B cell (primary cell): ENCODE data around the gene DSC1. TPM values are rescaled to one million over a fixed set of nuclear protein-coding genes. Genes with fewer than 3 reads are reported as not detected.

Experiments
- ATAC-seq: fragments of 200-7000 bp; cut with Tn5 transposase; one replicate; pipeline ENCODE4 v1.10.0; 2021; ENCODE audit warnings: low read depth, mild to moderate bottlenecking, moderate number of reproducible peaks, moderate library complexity
- CTCF ChIA-PET: fragments of 350-600 bp; sonication (Branson Sonifier 250); formaldehyde crosslinking; loops from one replicate; lab custom pipeline; 2021; ENCODE audit warnings: antibody characterized with exemption, inconsistent platforms; lab: Charles Lee
- POLR2A ChIA-PET: fragments of 350-600 bp; sonication (Branson Sonifier 250); formaldehyde crosslinking; loops from one replicate; lab custom pipeline; 2021; ENCODE audit warnings: antibody characterized with exemption; lab: Charles Lee
- DNase-seq: peaks from one replicate; pipeline ENCODE4 v3.0.0; 2013
- H2AFZ ChIP-seq: 2 replicates; pipeline ENCODE4 v1.6.1; 2012; ENCODE audit warnings: mild to moderate bottlenecking, low read depth, low read length; ENCODE audit not compliant: insufficient read depth, poor library complexity, severe bottlenecking
- H3K27ac ChIP-seq, 2 donors: 1 replicate in 1 of 2; 2 replicates in 1 of 2; pipeline ENCODE4 v1.5.1; 2012 to 2013; ENCODE audit warnings: low read length in 2 of 2, mild to moderate bottlenecking in 2 of 2, moderate library complexity in 1 of 2
- H3K27me3 ChIP-seq, 4 experiments: fragments of 200-600 bp in 1 of 4; sonication (generic) in 1 of 4; replicated peaks in 1 of 4; 1 replicate in 2 of 4; 2 replicates in 2 of 4; pipeline versions ENCODE4 v1.6.1 to v1.7.0; 2013 to 2016; ENCODE audit warnings: low read length in 3 of 4, mild to moderate bottlenecking in 2 of 4, mixed read lengths in 1 of 4, moderate library complexity in 1 of 4; ENCODE audit not compliant: insufficient read depth in 4 of 4, control insufficient read depth in 3 of 4; ENCODE audit errors: control extremely low read depth in 1 of 4
- H3K36me3 ChIP-seq, 2 experiments: replicated peaks in 1 of 2; 1 replicate in 1 of 2; 2 replicates in 1 of 2; pipeline versions ENCODE4 v1.6.1 to v1.7.1; 2013; ENCODE audit warnings: low read length in 1 of 2; ENCODE audit not compliant: insufficient read depth in 2 of 2, control insufficient read depth in 1 of 2; ENCODE audit errors: control extremely low read depth in 1 of 2, extremely low read depth in 1 of 2
- H3K4me1 ChIP-seq, 2 donors: fragments of 200-600 bp in 1 of 2; sonication (generic) in 1 of 2; 1 replicate in 1 of 2; 2 replicates in 1 of 2; pipeline versions ENCODE4 v1.5.1 to v1.6.1; 2013 to 2017; ENCODE audit warnings: low read length in 2 of 2; ENCODE audit not compliant: control insufficient read depth in 2 of 2, insufficient read depth in 2 of 2
- H3K4me2 ChIP-seq: replicated peaks from 2 replicates; pipeline ENCODE3; 2012; ENCODE audit warnings: mild to moderate bottlenecking, low read depth, low read length; ENCODE audit not compliant: poor library complexity, severe bottlenecking
- H3K4me3 ChIP-seq, 5 experiments: fragments of 200-600 bp in 1 of 5; sonication (generic) in 1 of 5; 1 replicate in 3 of 5; 2 replicates in 2 of 5; pipeline versions ENCODE4 v1.5.1 to v1.7.0; 2011 to 2016; ENCODE audit warnings: low read length in 4 of 5, mild to moderate bottlenecking in 4 of 5, low read depth in 2 of 5, control low read depth in 1 of 5, moderate library complexity in 1 of 5; ENCODE audit not compliant: insufficient read depth in 1 of 5; ENCODE audit errors: control extremely low read depth in 1 of 5, extremely low read depth in 1 of 5
- H3K79me2 ChIP-seq: fragments of 200-600 bp; sonication (generic); one replicate; pipeline ENCODE4 v1.6.0; 2016; ENCODE audit warnings: low read length; ENCODE audit not compliant: control insufficient read depth, insufficient read depth
- H3K9ac ChIP-seq: fragments of 200-600 bp; sonication (generic); 2 replicates; pipeline ENCODE4 v1.6.1; 2017; ENCODE audit warnings: mild to moderate bottlenecking, low read length, moderate library complexity
- H3K9me3 ChIP-seq, 3 donors: one replicate each; pipeline versions ENCODE4 v1.6.1 to v1.7.1; 2013; ENCODE audit warnings: low read length in 2 of 3; ENCODE audit not compliant: control insufficient read depth in 2 of 3, insufficient read depth in 1 of 3; ENCODE audit errors: control extremely low read depth in 1 of 3
- H4K20me1 ChIP-seq: 2 replicates; pipeline ENCODE4 v1.6.0; 2012; ENCODE audit warnings: mild to moderate bottlenecking, low read length; ENCODE audit not compliant: insufficient read depth, control insufficient read depth, poor library complexity, severe bottlenecking
- H3K27ac Mint-ChIP-seq: one replicate; pipeline ENCODE4 v1.8.0; 2021; ENCODE audit warnings: mixed read lengths
- H3K27me3 Mint-ChIP-seq: one replicate; pipeline ENCODE4 v1.8.0; 2021; ENCODE audit warnings: mixed read lengths
- H3K4me1 Mint-ChIP-seq: one replicate; pipeline ENCODE4 v1.8.0; 2021; ENCODE audit warnings: mixed read lengths
- H3K4me3 Mint-ChIP-seq: one replicate; pipeline ENCODE4 v1.8.0; 2021; ENCODE audit warnings: mixed read lengths
- H3K9me3 Mint-ChIP-seq: one replicate; pipeline ENCODE4 v1.8.0; 2022; ENCODE audit warnings: mixed read lengths; ENCODE audit not compliant: insufficient read depth
- EZH2 ChIP-seq: IDR thresholded peaks from 2 replicates; pipeline ENCODE4 v1.6.1; 2012; ENCODE audit warnings: borderline replicate concordance, low read depth, mild to moderate bottlenecking, moderate library complexity, low read length; ENCODE audit not compliant: insufficient read depth, poor library complexity, severe bottlenecking
- WGBS: methylation state at CpG from one replicate; pipeline ENCODE4 v1.1.5; 2013; ENCODE audit warnings: missing lambda C conversion rate; ENCODE audit not compliant: insufficient coverage; 5-methylcytosine and 5-hydroxymethylcytosine counted together
- intact Hi-C: fragments of 100-400 bp; cut with micrococcal nuclease; formaldehyde crosslinking; loops from one replicate; pipeline ENCODE4 v1.10.0; 2022
- polyA plus RNA-seq: library from polyadenylated mRNA; depleted of rRNA; stranded (reverse); fragments of >200 nt; gene quantifications from 2 replicates; pipeline ENCODE4 v1.2.3, GENCODE V29; 2012
- total RNA-seq, 2 donors: library from RNA; stranded (reverse); fragments of 120-200 nt in 1 of 2; gene quantifications; 1 replicate in 1 of 2; 2 replicates in 1 of 2; pipeline versions ENCODE4 v1.2.3 to v1.2.4, GENCODE V29; 2013 to 2022
- TF ChIP-seq, protein P1 (sequence below): fragments of 200-600 bp; IDR thresholded peaks from one replicate; pipeline ENCODE4 v1.8.0; 2022; ENCODE audit warnings: antibody characterized with exemption, mild to moderate bottlenecking

DSC1 gene
- total and polyA plus RNA-seq, 2 donors (not counting 1 experiment from before 2014, with no cell fraction given), result not detected

DNA sequence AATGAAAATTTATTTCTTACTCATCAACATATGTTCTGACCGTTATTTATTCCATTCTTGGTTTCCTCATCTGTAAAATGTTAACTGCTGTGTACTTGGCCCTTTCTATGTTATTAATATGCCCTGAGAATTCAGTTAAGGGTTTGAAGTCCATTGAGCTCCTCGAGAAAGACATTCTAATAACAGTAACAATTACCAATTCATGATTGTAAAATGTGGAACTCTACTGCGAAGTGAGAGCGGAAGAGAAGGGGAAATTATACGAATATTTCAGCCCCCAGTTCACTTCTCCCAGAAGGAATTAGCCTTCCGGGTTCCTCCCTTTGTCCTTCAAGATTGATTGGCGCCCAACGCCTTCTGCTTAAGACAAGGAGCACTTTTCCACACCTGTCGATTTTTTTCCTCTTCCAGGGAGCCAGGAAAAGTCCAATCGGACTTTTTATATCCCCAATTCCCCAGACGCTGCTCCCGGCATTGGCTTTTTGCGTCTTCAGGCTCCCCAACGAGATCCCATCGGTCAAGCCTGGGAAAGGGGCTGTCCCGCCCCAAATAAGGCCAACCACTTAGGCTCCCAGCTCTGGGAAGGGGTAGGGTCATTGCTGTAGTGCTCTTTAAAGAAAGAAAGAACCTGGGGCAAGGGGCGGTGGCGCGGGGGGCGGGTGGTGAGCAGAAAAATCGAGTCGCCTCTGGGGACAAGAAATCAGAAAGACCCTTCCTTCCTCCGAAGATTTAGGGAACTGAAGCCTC lies 62.0 kb downstream of the DSC1 start:
- Mint-ChIP-seq H3K27ac (no peak overlapping the region), H3K4me3 (no peak overlapping the region), H3K27me3 (peaks cover 34% of the 10 kb centered on the region), H3K9me3 (no peaks in the 10 kb centered on the region), H3K4me1 (no peaks in the 10 kb centered on the region)
- Histone ChIP-seq H3K9ac (no peak overlapping the region), H3K4me2 (no peak overlapping the region), H2AFZ (no peak overlapping the region), H3K79me2 (no peaks in the 10 kb centered on the region), H3K36me3 (no peaks in the 10 kb centered on the region), H4K20me1 (no peaks in the 10 kb centered on the region), H3K4me1 (no peaks in the 10 kb centered on the region), H3K27ac (no peak overlapping the region), H3K4me3 (peak overlapping the region in 1 of 5 experiments; percentile 26), H3K9me3 (peaks cover 0 to 11% (median 0%) of the 10 kb centered on the region in 3 donors), H3K27me3 (peaks cover 0 to 13% (median 3%) of the 10 kb centered on the region in 4 experiments)
- WGBS, result 10% methylated on average over 19 of the region's 23 CpGs
- no peak for ATAC-seq
- POLR2A ChIA-PET, result no interaction called here
- intact Hi-C loops, result no loop called here
- no peak for TF ChIP-seq EZH2
- TF ChIP-seq, protein P1, sequence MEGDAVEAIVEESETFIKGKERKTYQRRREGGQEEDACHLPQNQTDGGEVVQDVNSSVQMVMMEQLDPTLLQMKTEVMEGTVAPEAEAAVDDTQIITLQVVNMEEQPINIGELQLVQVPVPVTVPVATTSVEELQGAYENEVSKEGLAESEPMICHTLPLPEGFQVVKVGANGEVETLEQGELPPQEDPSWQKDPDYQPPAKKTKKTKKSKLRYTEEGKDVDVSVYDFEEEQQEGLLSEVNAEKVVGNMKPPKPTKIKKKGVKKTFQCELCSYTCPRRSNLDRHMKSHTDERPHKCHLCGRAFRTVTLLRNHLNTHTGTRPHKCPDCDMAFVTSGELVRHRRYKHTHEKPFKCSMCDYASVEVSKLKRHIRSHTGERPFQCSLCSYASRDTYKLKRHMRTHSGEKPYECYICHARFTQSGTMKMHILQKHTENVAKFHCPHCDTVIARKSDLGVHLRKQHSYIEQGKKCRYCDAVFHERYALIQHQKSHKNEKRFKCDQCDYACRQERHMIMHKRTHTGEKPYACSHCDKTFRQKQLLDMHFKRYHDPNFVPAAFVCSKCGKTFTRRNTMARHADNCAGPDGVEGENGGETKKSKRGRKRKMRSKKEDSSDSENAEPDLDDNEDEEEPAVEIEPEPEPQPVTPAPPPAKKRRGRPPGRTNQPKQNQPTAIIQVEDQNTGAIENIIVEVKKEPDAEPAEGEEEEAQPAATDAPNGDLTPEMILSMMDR, result no peak
- CTCF ChIA-PET, result no interaction called here
- DNase-seq, result no peak

DNA sequence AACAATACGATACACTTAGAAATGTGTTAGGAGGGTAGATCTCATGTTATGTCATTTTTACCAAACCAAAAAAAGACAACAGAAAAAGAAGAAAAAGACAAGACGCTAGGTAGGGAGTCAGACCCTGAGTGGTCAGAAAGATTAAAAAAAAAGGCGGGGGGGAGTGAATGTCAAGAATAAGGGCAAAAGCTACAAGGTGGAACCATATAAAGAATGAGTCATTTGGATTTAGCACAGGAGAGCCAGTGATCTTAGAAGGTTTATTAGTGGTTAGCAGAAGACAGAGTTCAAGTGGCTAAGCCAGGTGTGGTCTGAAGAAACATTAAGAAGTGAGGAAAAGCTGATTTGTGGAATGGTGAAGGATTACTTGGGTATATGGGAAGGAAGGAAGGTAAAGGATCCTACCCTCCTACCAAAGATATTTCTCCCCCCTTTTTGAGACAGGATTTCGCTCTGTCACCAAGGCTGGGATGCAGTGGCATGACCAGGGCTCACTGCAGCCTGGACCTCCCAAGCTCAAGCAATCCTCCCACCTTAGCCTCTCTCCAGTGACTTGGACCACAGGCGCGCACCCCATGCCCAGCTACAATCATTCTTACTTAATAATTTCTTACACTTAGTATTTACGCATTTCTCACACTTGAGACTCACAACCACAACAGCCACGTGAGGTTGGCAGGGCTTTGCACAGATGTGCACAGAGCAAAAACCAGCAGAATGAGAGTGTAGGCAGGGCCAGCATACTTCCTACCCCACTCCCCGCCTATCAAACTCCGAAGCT lies 63.0 kb downstream of the DSC1 start:
- Histone ChIP-seq H3K4me1 (no peaks in the 10 kb centered on the region), H3K27me3 (peaks cover 0 to 13% (median 3%) of the 10 kb centered on the region in 4 experiments), H3K4me2 (no peak overlapping the region), H3K4me3 (peak overlapping the region in 1 of 5 experiments; percentile 26), H3K9me3 (peaks cover 0 to 11% (median 0%) of the 10 kb centered on the region in 3 donors), H3K36me3 (no peaks in the 10 kb centered on the region), H3K79me2 (no peaks in the 10 kb centered on the region), H2AFZ (no peak overlapping the region), H3K9ac (no peak overlapping the region), H4K20me1 (no peaks in the 10 kb centered on the region), H3K27ac (no peak overlapping the region)
- peaks cover 34% of the 10 kb centered on the region for H3K27me3 Mint-ChIP-seq
- intact Hi-C loops, result no loop called here
- 96% methylated on average over 7 of the region's 10 CpGs for WGBS
- no peak overlapping the region for H3K27ac Mint-ChIP-seq
- ChIA-PET POLR2A (no interaction called here), CTCF (no interaction called here)
- ATAC-seq (no peak), DNase-seq (no peak)
- H3K4me1 Mint-ChIP-seq, result no peaks in the 10 kb centered on the region
- no peaks in the 10 kb centered on the region for H3K9me3 Mint-ChIP-seq
- no peak for TF ChIP-seq EZH2
- TF ChIP-seq, protein P1, result no peak
- no peak overlapping the region for H3K4me3 Mint-ChIP-seq
